BLaER1 treated with 17β-estradiol and CSF1 and Interleukin-3, amounts not matched to agents 10 nM and 100 nM (cell line): ENCODE results near the gene FOS.
A peak's percentile ranks its signal among the peaks of the same experiment; 100 is the strongest.
"Not testable (repeated sequence)": the region's sequence is repeated elsewhere in the genome, so short reads cannot be mapped to it uniquely, and the experiment has no call there.

Experiments
- H3K27ac ChIP-seq, 11 experiments: shearing (Covaris generic); formaldehyde crosslinking; 2 replicates each; pipeline ENCODE4 v1.8.1; 2022
- H3K27me3 ChIP-seq, 11 experiments: shearing (Covaris generic); formaldehyde crosslinking; 2 replicates each; pipeline ENCODE4 v1.8.1; 2022
- H3K36me3 ChIP-seq, 11 experiments: shearing (Covaris generic); formaldehyde crosslinking; 2 replicates each; pipeline ENCODE4 v1.8.1; 2022
- H3K4me1 ChIP-seq, 10 experiments: shearing (Covaris generic); formaldehyde crosslinking; 2 replicates each; pipeline ENCODE4 v1.8.1; 2022
- H3K4me2 ChIP-seq, 11 experiments: shearing (Covaris generic); formaldehyde crosslinking; 2 replicates each; pipeline ENCODE4 v1.8.1; 2022
- H3K4me3 ChIP-seq, 10 experiments: shearing (Covaris generic); formaldehyde crosslinking; 2 replicates each; pipeline ENCODE4 v1.8.1; 2022
- H3K9ac ChIP-seq, 11 experiments: shearing (Covaris generic); formaldehyde crosslinking; 2 replicates each; pipeline ENCODE4 v1.8.1; 2022
- H3K9me3 ChIP-seq, 11 experiments: shearing (Covaris generic); formaldehyde crosslinking; replicated peaks in 1 of 11; 2 replicates each; pipeline ENCODE4 v1.8.1; 2022
- H4K20me1 ChIP-seq, 11 experiments: shearing (Covaris generic); formaldehyde crosslinking; 2 replicates each; pipeline ENCODE4 v1.8.1; 2022
- Cebpa-rat ChIP-seq, 11 experiments: shearing (Covaris generic); IDR thresholded peaks; 2 replicates each; pipeline ENCODE4 v1.8.1; 2022

The FOS gene

GRCh38 chr14:75297411-75298040 lies 18.9 kb downstream of the FOS start:
- H3K27ac ChIP-seq, result peak overlapping the region; percentile 31 to 99 (median 92); a peak in 20 of 22 replicates
- H3K36me3 ChIP-seq, result no peaks in the 10 kb centered on the region
- H3K4me3 ChIP-seq, result no peak overlapping the region
- H3K9me3 ChIP-seq, result no peaks in the 10 kb centered on the region
- peaks cover 40 to 94% (median 86%) of the 10 kb centered on the region in 10 experiments for H3K4me1 ChIP-seq
- H3K9ac ChIP-seq, result peak overlapping the region in 10 of 11 experiments; percentile 11 to 97 (median 88); a peak in 15 of 22 replicates
- no peaks in the 10 kb centered on the region for H4K20me1 ChIP-seq
- no peaks in the 10 kb centered on the region for H3K27me3 ChIP-seq
- TF ChIP-seq Cebpa-rat (IDR thresholded peaks at IDR 0.05), result no peak; a peak in 1 of 22 replicates
- peak overlapping the region in 10 of 11 experiments; percentile 87 to 98 (median 96); a peak in 17 of 22 replicates for H3K4me2 ChIP-seq

GRCh38 chr14:75298187-75298965 lies 19.7 kb downstream of the FOS start:
- Histone ChIP-seq H4K20me1 (no peaks in the 10 kb centered on the region), H3K27me3 (no peaks in the 10 kb centered on the region), H3K36me3 (no peaks in the 10 kb centered on the region), H3K4me2 (peak overlapping the region in 10 of 11 experiments; percentile 11 to 98 (median 90); a peak in 19 of 22 replicates), H3K4me1 (peaks cover 38 to 95% (median 89%) of the 10 kb centered on the region in 10 experiments), H3K4me3 (no peak overlapping the region), H3K27ac (peak overlapping the region in 10 of 11 experiments; percentile 52 to 99 (median 92); a peak in 19 of 22 replicates), H3K9ac (peak overlapping the region in 9 of 11 experiments; percentile 22 to 97 (median 75); a peak in 14 of 22 replicates), H3K9me3 (no peaks in the 10 kb centered on the region)
- no peak for TF ChIP-seq Cebpa-rat (IDR thresholded peaks at IDR 0.05)

- Histone ChIP-seq H3K9me3 (no peaks in the 10 kb centered on the region), H3K27me3 (no peaks in the 10 kb centered on the region), H3K36me3 (no peaks in the 10 kb centered on the region), H3K4me3 (no peak overlapping the region), H3K27ac (peak overlapping the region in 10 of 11 experiments; percentile 52 to 99 (median 92); a peak in 19 of 22 replicates), H4K20me1 (no peaks in the 10 kb centered on the region), H3K4me1 (peaks cover 32 to 94% (median 86%) of the 10 kb centered on the region in 10 experiments), H3K4me2 (peak overlapping the region in 10 of 11 experiments; percentile 11 to 98 (median 90); a peak in 19 of 22 replicates), H3K9ac (peak overlapping the region in 9 of 11 experiments; percentile 22 to 97 (median 75); a peak in 15 of 22 replicates)
- peak; percentile 89 to 98 (median 95) for TF ChIP-seq Cebpa-rat (IDR thresholded peaks at IDR 0.05)
These were observed 20.4 kb downstream of the FOS start for GRCh38 chr14:75299059-75299458.

GRCh38 chr14:75299576-75299975 lies 20.9 kb downstream of the FOS start:
- peaks cover 31 to 93% (median 85%) of the 10 kb centered on the region in 10 experiments for H3K4me1 ChIP-seq
- H3K4me3 ChIP-seq, result no peak overlapping the region
- peak overlapping the region in 10 of 11 experiments; percentile 52 to 99 (median 92); a peak in 19 of 22 replicates for H3K27ac ChIP-seq
- no peaks in the 10 kb centered on the region for H3K36me3 ChIP-seq
- no peak for TF ChIP-seq Cebpa-rat (IDR thresholded peaks at IDR 0.05)
- no peaks in the 10 kb centered on the region for H4K20me1 ChIP-seq
- H3K9me3 ChIP-seq, result no peaks in the 10 kb centered on the region
- H3K27me3 ChIP-seq, result no peaks in the 10 kb centered on the region
- H3K9ac ChIP-seq, result peak overlapping the region in 7 of 11 experiments; percentile 22 to 97 (median 88); a peak in 12 of 22 replicates
- peak overlapping the region in 9 of 11 experiments; percentile 46 to 98 (median 93); a peak in 17 of 22 replicates for H3K4me2 ChIP-seq

GRCh38 chr14:75301666-75302325 lies 23.2 kb downstream of the FOS start:
- H3K36me3 ChIP-seq, result no peaks in the 10 kb centered on the region
- H3K4me3 ChIP-seq, result peak overlapping the region in 1 of 10 experiments; percentile 28; a peak in 1 of 20 replicates
- peak overlapping the region in 9 of 11 experiments; percentile 0 to 65 (median 52); a peak in 15 of 22 replicates for H3K9ac ChIP-seq
- peak in 10 of 11 experiments; percentile 18 to 79 (median 50); a peak in 10 of 22 replicates for TF ChIP-seq Cebpa-rat (IDR thresholded peaks at IDR 0.05)
- no peaks in the 10 kb centered on the region for H3K27me3 ChIP-seq
- no peaks in the 10 kb centered on the region for H4K20me1 ChIP-seq
- peak overlapping the region; percentile 41 to 98 (median 82) for H3K4me2 ChIP-seq
- H3K4me1 ChIP-seq, result peaks cover 11 to 71% (median 67%) of the 10 kb centered on the region in 10 experiments
- peak overlapping the region; percentile 39 to 99 (median 79); a peak in 21 of 22 replicates for H3K27ac ChIP-seq
- H3K9me3 ChIP-seq, result no peaks in the 10 kb centered on the region

- Histone ChIP-seq H3K36me3 (no peaks in the 10 kb centered on the region), H3K9ac (peak overlapping the region in 7 of 11 experiments; percentile 37 to 65 (median 56); a peak in 12 of 22 replicates), H3K4me1 (peaks cover 11 to 60% (median 51%) of the 10 kb centered on the region in 10 experiments), H4K20me1 (no peaks in the 10 kb centered on the region), H3K4me3 (no peak overlapping the region), H3K4me2 (peak overlapping the region in 8 of 11 experiments; percentile 47 to 98 (median 94); a peak in 15 of 22 replicates), H3K27ac (peak overlapping the region in 10 of 11 experiments; percentile 39 to 99 (median 84); a peak in 18 of 22 replicates), H3K9me3 (no peaks in the 10 kb centered on the region), H3K27me3 (no peaks in the 10 kb centered on the region)
- no peak for TF ChIP-seq Cebpa-rat (IDR thresholded peaks at IDR 0.05)
These were observed 24.8 kb downstream of the FOS start for GRCh38 chr14:75303381-75303789.

- not testable (repeated sequence) for H3K9ac ChIP-seq, H3K36me3 ChIP-seq, H3K27me3 ChIP-seq, H4K20me1 ChIP-seq, H3K9me3 ChIP-seq, H3K4me3 ChIP-seq, H3K4me2 ChIP-seq, H3K27ac ChIP-seq
- peaks cover 15 to 42% (median 29%) of the 10 kb centered on the region in 10 experiments for H3K4me1 ChIP-seq
These were observed 27.8 kb downstream of the FOS start for GRCh38 chr14:75306410-75306809.

GRCh38 chr14:75306927-75307699 lies 28.5 kb downstream of the FOS start:
- no peaks in the 10 kb centered on the region for H4K20me1 ChIP-seq
- no peaks in the 10 kb centered on the region for H3K9me3 ChIP-seq
- H3K4me1 ChIP-seq, result peaks cover 8 to 42% (median 22%) of the 10 kb centered on the region in 10 experiments
- no peak overlapping the region for H3K27ac ChIP-seq
- H3K4me2 ChIP-seq, result peak overlapping the region in 2 of 11 experiments; percentile 5 to 49; a peak in 1 of 22 replicates
- no peaks in the 10 kb centered on the region for H3K36me3 ChIP-seq
- TF ChIP-seq Cebpa-rat (IDR thresholded peaks at IDR 0.05), result no peak
- H3K4me3 ChIP-seq, result no peak overlapping the region
- H3K9ac ChIP-seq, result no peak overlapping the region
- no peaks in the 10 kb centered on the region for H3K27me3 ChIP-seq
